K562 treated with DMSO at 1 percent for 12 hours (cell line): ENCODE data around the gene NFKBIL1. TPM values are rescaled to one million over a fixed set of nuclear protein-coding genes. Genes with fewer than 3 reads are reported as not detected.

Source experiments
- total RNA-seq: library from RNA; unstranded; fragments of 300-600 nt; gene quantifications from 2 replicates; pipeline ENCODE4 v1.2.3, GENCODE V29; 2022; ENCODE audit not compliant: insufficient read depth

The NFKBIL1 gene, protein sequence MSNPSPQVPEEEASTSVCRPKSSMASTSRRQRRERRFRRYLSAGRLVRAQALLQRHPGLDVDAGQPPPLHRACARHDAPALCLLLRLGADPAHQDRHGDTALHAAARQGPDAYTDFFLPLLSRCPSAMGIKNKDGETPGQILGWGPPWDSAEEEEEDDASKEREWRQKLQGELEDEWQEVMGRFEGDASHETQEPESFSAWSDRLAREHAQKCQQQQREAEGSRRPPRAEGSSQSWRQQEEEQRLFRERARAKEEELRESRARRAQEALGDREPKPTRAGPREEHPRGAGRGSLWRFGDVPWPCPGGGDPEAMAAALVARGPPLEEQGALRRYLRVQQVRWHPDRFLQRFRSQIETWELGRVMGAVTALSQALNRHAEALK
- 65.2 and 74.9 TPM in 2 replicates for total RNA-seq

GRCh38 chr6:31546958-31547726 lies at the start of gene NFKBIL1:
NFKBIL1 (plus strand) TSS chr6:31547608; CDS start chr6:31547695, 87 bp downstream.

DNA sequence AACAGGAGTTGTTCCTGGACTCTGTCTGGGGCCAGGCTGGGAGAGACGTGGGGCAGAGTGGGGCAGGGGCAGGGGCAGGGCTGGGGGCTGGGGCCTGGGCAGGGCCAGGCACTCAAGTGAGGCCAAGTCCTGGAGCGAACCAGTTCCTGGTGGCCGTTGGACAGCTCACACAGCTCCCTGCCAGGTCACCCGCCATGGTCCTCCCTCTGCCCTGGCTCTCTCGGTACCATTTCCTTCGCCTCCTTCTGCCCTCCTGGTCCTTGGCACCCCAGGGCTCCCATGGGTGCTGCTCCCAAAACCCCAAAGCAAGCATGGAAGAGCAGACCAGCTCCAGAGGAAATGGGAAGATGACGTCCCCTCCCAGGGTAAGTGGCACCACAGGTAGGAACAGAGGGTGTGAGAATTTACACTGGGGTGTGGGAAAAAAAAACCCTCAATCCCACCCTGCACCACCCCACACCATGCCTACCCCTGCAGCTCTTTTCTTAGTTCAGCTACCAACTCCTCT lies 18.5 kb upstream of the NFKBIL1 start, which contains the start of gene MCCD1:
TSS of gene MCCD1 (plus strand) at position 142 of the 508 bp plus-strand sequence. CDS start at position 195, 53 bp downstream.

GRCh38 chr6:31541658-31542521 lies 5.5 kb upstream of the NFKBIL1 start, which contains the start of gene DDX39B:
DDX39B (minus strand) TSS chr6:31542003; CDS start chr6:31540532, 1,471 bp downstream.

DNA sequence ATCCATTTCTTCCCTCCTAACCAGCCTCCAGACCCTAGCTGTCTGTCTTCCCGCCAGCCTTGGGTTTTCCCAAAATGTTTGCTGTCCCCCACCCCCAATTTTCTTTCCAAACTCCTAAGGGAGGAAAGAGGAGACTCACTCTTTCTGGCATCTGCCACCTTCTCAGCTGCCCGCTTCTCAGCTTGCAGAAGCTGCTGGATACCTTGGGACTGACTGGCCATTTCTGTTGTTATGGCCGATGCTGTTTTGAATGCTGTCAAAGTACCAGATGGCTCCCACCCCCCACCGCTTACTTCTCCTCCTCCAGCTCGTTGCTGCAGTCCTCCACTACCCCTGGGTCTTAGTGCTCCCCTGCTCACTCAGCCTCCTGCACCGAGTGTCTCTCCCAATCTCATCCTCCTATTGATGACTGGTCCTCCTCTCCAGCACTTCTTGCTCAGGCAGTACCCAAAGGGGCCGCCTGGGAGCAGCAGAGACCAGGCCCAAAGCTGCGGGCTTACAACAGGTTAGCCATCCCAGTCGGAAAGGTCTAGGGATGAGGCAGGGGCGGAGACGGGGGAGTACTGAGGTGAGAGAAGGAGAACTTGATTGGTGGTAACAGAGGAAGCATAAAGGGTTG lies 960 bp upstream of the NFKBIL1 start, which contains the start of gene ATP6V1G2:
TSS of gene ATP6V1G2 (minus strand) at position 270 of the 619 bp plus-strand sequence. CDS start at position 221, 49 bp downstream.

GRCh38 chr6:31572041-31572911 lies 24.9 kb downstream of the NFKBIL1 start, which contains the start of gene LTA:
LTA (plus strand) TSS chr6:31572289; CDS start chr6:31572743, 454 bp downstream.

DNA sequence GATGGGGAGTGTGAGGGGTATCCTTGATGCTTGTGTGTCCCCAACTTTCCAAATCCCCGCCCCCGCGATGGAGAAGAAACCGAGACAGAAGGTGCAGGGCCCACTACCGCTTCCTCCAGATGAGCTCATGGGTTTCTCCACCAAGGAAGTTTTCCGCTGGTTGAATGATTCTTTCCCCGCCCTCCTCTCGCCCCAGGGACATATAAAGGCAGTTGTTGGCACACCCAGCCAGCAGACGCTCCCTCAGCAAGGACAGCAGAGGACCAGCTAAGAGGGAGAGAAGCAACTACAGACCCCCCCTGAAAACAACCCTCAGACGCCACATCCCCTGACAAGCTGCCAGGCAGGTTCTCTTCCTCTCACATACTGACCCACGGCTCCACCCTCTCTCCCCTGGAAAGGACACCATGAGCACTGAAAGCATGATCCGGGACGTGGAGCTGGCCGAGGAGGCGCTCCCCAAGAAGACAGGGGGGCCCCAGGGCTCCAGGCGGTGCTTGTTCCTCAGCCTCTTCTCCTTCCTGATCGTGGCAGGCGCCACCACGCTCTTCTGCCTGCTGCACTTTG lies 28.0 kb downstream of the NFKBIL1 start, which contains the start of gene TNF:
TSS of gene TNF (plus strand) at position 231 of the 567 bp plus-strand sequence. CDS start at position 408, 177 bp downstream.

DNA sequence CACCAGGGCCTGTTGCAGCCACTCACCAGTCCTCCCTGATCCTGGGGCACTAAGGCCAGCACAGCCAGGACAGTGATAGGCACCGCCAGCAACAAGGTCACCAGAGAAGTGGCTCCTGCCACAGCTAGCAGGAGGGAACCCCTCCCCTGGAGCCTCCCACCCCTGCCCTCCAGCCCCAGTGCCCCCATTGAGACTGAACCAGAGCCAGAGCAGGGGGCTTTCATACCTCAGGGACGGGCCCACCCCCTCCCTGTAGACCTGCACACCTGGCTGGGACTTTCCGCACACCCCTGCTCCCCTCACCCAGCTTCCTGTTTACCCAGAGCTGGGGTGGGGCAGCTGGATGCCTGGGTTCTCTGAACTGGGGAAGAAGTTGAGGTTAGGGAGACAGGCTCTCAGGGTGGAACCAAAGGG lies 34.8 kb downstream of the NFKBIL1 start, which contains the start of gene LTB:
TSS of gene LTB (minus strand) at position 195 of the 414 bp plus-strand sequence. CDS start at position 188, 7 bp downstream.

GRCh38 chr6:31586008-31586407 lies 38.6 kb downstream of the NFKBIL1 start, which contains the start of gene LST1:
LST1 (plus strand) TSS chr6:31586277; CDS start chr6:31587300, 1,023 bp downstream.

Other genes with a start within 250 kb of the NFKBIL1 start
- gene HLA-B, start 190.4 kb upstream of the NFKBIL1 start, total RNA-seq: 6.5 and 7.7 TPM in 2 replicates
- gene MICA, start 144.0 kb upstream of the NFKBIL1 start, total RNA-seq: 19.1 and 31.6 TPM in 2 replicates
- 19.2 and 35.6 TPM in 2 replicates for gene MICB, start 49.5 kb upstream of the NFKBIL1 start, total RNA-seq
- gene MCCD1, start 18.6 kb upstream of the NFKBIL1 start, total RNA-seq: not detected in 2 replicates
- gene DDX39B, start 5.6 kb upstream of the NFKBIL1 start, total RNA-seq: 110 and 208 TPM in 2 replicates
- gene ATP6V1G2, start 1.0 kb upstream of the NFKBIL1 start, total RNA-seq: not detected in 2 replicates
- gene LTA, start 24.7 kb downstream of the NFKBIL1 start, total RNA-seq: 1.2 TPM in 1 of 2 replicates, not detected in the other
- gene TNF, start 28.0 kb downstream of the NFKBIL1 start, total RNA-seq: not detected in 2 replicates
- 1.1 TPM in 1 of 2 replicates, not detected in the other for gene LTB, start 34.8 kb downstream of the NFKBIL1 start, total RNA-seq
- 3.7 and 5.1 TPM in 2 replicates for gene LST1, start 38.7 kb downstream of the NFKBIL1 start, total RNA-seq
- 2.2 TPM in 1 of 2 replicates, not detected in the other for gene NCR3, start 45.4 kb downstream of the NFKBIL1 start, total RNA-seq
- 8.8 and 20.6 TPM in 2 replicates for gene AIF1, start 67.6 kb downstream of the NFKBIL1 start, total RNA-seq
- gene PRRC2A, start 73.1 kb downstream of the NFKBIL1 start, total RNA-seq: 149 and 261 TPM in 2 replicates
- 285 and 425 TPM in 2 replicates for gene BAG6, start 105.1 kb downstream of the NFKBIL1 start, total RNA-seq
- 3.6 and 14.1 TPM in 2 replicates for gene APOM, start 108.3 kb downstream of the NFKBIL1 start, total RNA-seq
- gene C6orf47, start 113.2 kb downstream of the NFKBIL1 start, total RNA-seq: 22.4 and 35.6 TPM in 2 replicates
- 48.9 and 50.1 TPM in 2 replicates for gene GPANK1, start 117.4 kb downstream of the NFKBIL1 start, total RNA-seq
- 524 and 598 TPM in 2 replicates for gene CSNK2B, start 118.5 kb downstream of the NFKBIL1 start, total RNA-seq
- gene LY6G5B, start 122.4 kb downstream of the NFKBIL1 start, total RNA-seq: 2.1 and 12.9 TPM in 2 replicates
- not detected in 2 replicates for gene LY6G5C, start 133.5 kb downstream of the NFKBIL1 start, total RNA-seq
- gene ABHD16A, start 155.7 kb downstream of the NFKBIL1 start, total RNA-seq: 80.3 and 103 TPM in 2 replicates
- gene LY6G6F, start 159.3 kb downstream of the NFKBIL1 start, total RNA-seq: not detected in 2 replicates
- gene LY6G6D, start 167.7 kb downstream of the NFKBIL1 start, total RNA-seq: not detected in 2 replicates
- gene LY6G6C, start 174.1 kb downstream of the NFKBIL1 start, total RNA-seq: not detected in 2 replicates
- not detected in 2 replicates for gene MPIG6B, start 175.8 kb downstream of the NFKBIL1 start, total RNA-seq
- gene DDAH2, start 181.7 kb downstream of the NFKBIL1 start, total RNA-seq: 45.6 and 57.2 TPM in 2 replicates
- 1,195 and 1,297 TPM in 2 replicates for gene CLIC1, start 188.9 kb downstream of the NFKBIL1 start, total RNA-seq
- gene MSH5, start 192.4 kb downstream of the NFKBIL1 start, total RNA-seq: 14.8 and 39.6 TPM in 2 replicates
- gene SAPCD1, start 215.0 kb downstream of the NFKBIL1 start, total RNA-seq: 6.8 and 8.2 TPM in 2 replicates
- gene VWA7, start 229.7 kb downstream of the NFKBIL1 start, total RNA-seq: 1.5 and 6.2 TPM in 2 replicates
- gene VARS1, start 248.1 kb downstream of the NFKBIL1 start, total RNA-seq: 86.3 and 98.8 TPM in 2 replicates